SK-N-SH (cell line): Measurements from ENCODE around the gene APLP1. TPM values are rescaled to one million over a fixed set of nuclear protein-coding genes. Genes with fewer than 3 reads are reported as not detected.
A peak's percentile ranks its signal among the peaks of the same experiment; 100 is the strongest.

Source experiments
- CTCF ChIA-PET: fragments of 300-600, 350-600 bp; formaldehyde crosslinking; extraction: SDS; loops from one replicate; lab custom pipeline; 2021; lab: Yijun Ruan, JAX
- POLR2A ChIA-PET: fragments of 350-600 bp; sonication (Branson Sonifier 250); formaldehyde crosslinking; extraction: SDS; loops from one replicate; lab custom pipeline; 2020; ENCODE audit warnings: antibody characterized with exemption, inconsistent platforms; lab: Yijun Ruan, JAX
- DNase-seq: peaks from one replicate; pipeline ENCODE4 v3.0.0; 2012
- H2AFZ ChIP-seq: fragments of 200-600 bp; sonication (generic); 2 replicates; pipeline ENCODE4 v1.8.1; 2016; ENCODE audit warnings: antibody characterized with exemption, mild to moderate bottlenecking, low read depth
- H3F3A ChIP-seq: fragments of 200-600 bp; sonication (generic); replicated peaks from 2 replicates; pipeline ENCODE3; 2016; ENCODE audit warnings: antibody characterized with exemption, mild to moderate bottlenecking; ENCODE audit not compliant: insufficient read depth
- H3K27ac ChIP-seq, 2 experiments: fragments of 200-500 bp in 1 of 2; fragments of 200-600 bp in 1 of 2; sonication (Bioruptor generic) in 1 of 2; sonication (generic), shearing (Covaris generic) in 1 of 2; 2 replicates each; pipeline versions ENCODE4 v1.5.1 to v1.6.1; 2014 to 2016; ENCODE audit warnings: low read depth in 2 of 2, inconsistent platforms in 1 of 2, low read length in 1 of 2, mild to moderate bottlenecking in 1 of 2, mixed read lengths in 1 of 2
- H3K27me3 ChIP-seq: fragments of 200-600 bp; sonication (generic), shearing (Covaris generic); 2 replicates; pipeline ENCODE4 v1.6.1; 2016; ENCODE audit warnings: mixed run types; ENCODE audit not compliant: insufficient read depth
- H3K36me3 ChIP-seq, 2 experiments: fragments of 200-500 bp in 1 of 2; fragments of 200-600 bp in 1 of 2; sonication (Bioruptor generic) in 1 of 2; sonication (generic) in 1 of 2; replicated peaks in 1 of 2; 2 replicates each; pipeline versions ENCODE3 to v1.5.1; 2014 to 2016; ENCODE audit warnings: low read length in 1 of 2, mild to moderate bottlenecking in 1 of 2; ENCODE audit not compliant: insufficient read depth in 2 of 2, control insufficient read depth in 1 of 2
- H3K4me1 ChIP-seq, 2 experiments: fragments of 200-500 bp in 1 of 2; fragments of 200-600 bp in 1 of 2; sonication (Bioruptor generic) in 1 of 2; sonication (generic), shearing (Covaris generic) in 1 of 2; 2 replicates each; pipeline versions ENCODE4 v1.5.1 to v1.6.1; 2014 to 2016; ENCODE audit warnings: low read depth in 1 of 2, low read length in 1 of 2, mixed run types in 1 of 2; ENCODE audit not compliant: insufficient read depth in 2 of 2, control insufficient read depth in 1 of 2
- H3K4me2 ChIP-seq: fragments of 200-600 bp; sonication (generic), shearing (Covaris generic); 2 replicates; pipeline ENCODE4 v1.6.1; 2017; ENCODE audit warnings: mixed run types
- H3K4me3 ChIP-seq, 2 experiments: fragments of 200-500 bp in 1 of 2; fragments of 200-600 bp in 1 of 2; sonication (Bioruptor generic) in 1 of 2; sonication (generic), shearing (Covaris generic) in 1 of 2; 2 replicates each; pipeline versions ENCODE4 v1.5.1 to v1.8.1; 2014 to 2016; ENCODE audit warnings: low read depth in 2 of 2, inconsistent platforms in 1 of 2, low read length in 1 of 2, mild to moderate bottlenecking in 1 of 2, mixed read lengths in 1 of 2, moderate library complexity in 1 of 2
- H3K79me2 ChIP-seq: fragments of 200-600 bp; sonication (generic); 2 replicates; pipeline ENCODE4 v1.8.1; 2017; ENCODE audit warnings: mild to moderate bottlenecking; ENCODE audit not compliant: insufficient read depth
- H3K9ac ChIP-seq: fragments of 200-600 bp; sonication (generic); 2 replicates; pipeline ENCODE4 v1.6.1; 2017; ENCODE audit warnings: mixed run types
- H3K9me2 ChIP-seq: fragments of 200-600 bp; sonication (generic); 2 replicates; pipeline ENCODE4 v1.6.1; 2017; ENCODE audit warnings: mixed run types
- H3K9me3 ChIP-seq: fragments of 200-600 bp; sonication (generic); 2 replicates; pipeline ENCODE4 v1.6.1; 2017; ENCODE audit warnings: mixed run types, mild to moderate bottlenecking, moderate library complexity
- H4K20me1 ChIP-seq: fragments of 200-600 bp; sonication (generic); 2 replicates; pipeline ENCODE4 v1.6.1; 2017; ENCODE audit warnings: mild to moderate bottlenecking, mixed run types; ENCODE audit not compliant: insufficient read depth
- CHD2 ChIP-seq: fragments of 150-350 bp; IDR thresholded peaks from 2 replicates; pipeline ENCODE4 v1.6.1; 2018; ENCODE audit warnings: low read length; ENCODE audit not compliant: partially characterized antibody
- EZH2phosphoT487 ChIP-seq: fragments of 200-600 bp; sonication (generic); IDR thresholded peaks from 2 replicates; pipeline ENCODE4 v1.6.1; 2017; ENCODE audit warnings: low read depth, mixed run types, mild to moderate bottlenecking, antibody characterized with exemption, moderate library complexity, borderline replicate concordance
- FOXM1 ChIP-seq: IDR thresholded peaks from 2 replicates; pipeline ENCODE4 v1.4.0; 2012; ENCODE audit warnings: low read depth, mild to moderate bottlenecking
- GATA2 ChIP-seq: sonication (generic); formaldehyde crosslinking; IDR thresholded peaks from 2 replicates; pipeline ENCODE4 v1.5.0; 2020; ENCODE audit warnings: mild to moderate bottlenecking, missing genetic modification reagents
- JUND ChIP-seq: IDR thresholded peaks from 2 replicates; pipeline ENCODE4 v1.4.0; 2012
- NFIC ChIP-seq: IDR thresholded peaks from 2 replicates; pipeline ENCODE4 v1.4.0; 2012; ENCODE audit warnings: borderline replicate concordance
- NRF1 ChIP-seq: IDR thresholded peaks from 2 replicates; pipeline ENCODE4 v1.6.1; 2012; ENCODE audit warnings: low read depth, mild to moderate bottlenecking, low read length
- PBX3 ChIP-seq: IDR thresholded peaks from 2 replicates; pipeline ENCODE4; 2012
- RAD21 ChIP-seq: IDR thresholded peaks from 2 replicates; pipeline ENCODE4 v1.6.1; 2012; ENCODE audit warnings: mild to moderate bottlenecking, low read length
- REST ChIP-seq: IDR thresholded peaks from 2 replicates; pipeline ENCODE4 v1.6.1; 2012; ENCODE audit warnings: mild to moderate bottlenecking, low read depth, low read length, moderate library complexity
- SIN3A ChIP-seq: IDR thresholded peaks from 2 replicates; pipeline ENCODE4 v1.6.1; 2012; ENCODE audit warnings: low read depth, mild to moderate bottlenecking, low read length, moderate library complexity, borderline replicate concordance
- TAF1 ChIP-seq: IDR thresholded peaks from 2 replicates; pipeline ENCODE4 v1.6.1; 2012; ENCODE audit warnings: low read depth, mild to moderate bottlenecking, low read length, moderate library complexity, borderline replicate concordance
- ZBTB33 ChIP-seq: IDR thresholded peaks from 2 replicates; pipeline ENCODE4 v1.4.0; 2012; ENCODE audit warnings: low read depth, borderline replicate concordance
- WGBS: methylation state at CpG from one replicate; pipeline ENCODE4 v1.1.6; 2017; ENCODE audit warnings: low lambda C conversion rate; 5-methylcytosine and 5-hydroxymethylcytosine counted together
- polyA plus RNA-seq, 3 experiments: library from polyadenylated mRNA; depleted of rRNA; stranded (reverse); fragments of >200 nt; gene quantifications; 2 replicates each; pipeline ENCODE4 v1.2.3, GENCODE V29; 2012
- TF ChIP-seq, protein P1 (sequence below): fragments of 200-600 bp; sonication (generic); IDR thresholded peaks from 2 replicates; pipeline ENCODE4 v1.6.1; 2017; ENCODE audit warnings: antibody characterized with exemption, mild to moderate bottlenecking, moderate library complexity

APLP1 gene
- polyA plus RNA-seq (2012; rRNA removed) = 31.8 and 66.7 TPM in 2 replicates
- polyA plus RNA-seq (2012; cell fraction: cytosol; rRNA removed) = 22.4 and 36.2 TPM in 2 replicates
- polyA plus RNA-seq (2012; cell fraction: nucleus; rRNA removed) = 41.1 and 43.6 TPM in 2 replicates

GRCh38 chr19:35868172-35868822 lies at the start of gene APLP1:
TSS of gene APLP1 (plus strand) at chr19:35868574. CDS start at chr19:35868637, 63 bp downstream.
- Histone ChIP-seq H3K9me2 (no peaks in the 10 kb centered on the region), H3K9me3 (no peaks in the 10 kb centered on the region), H3K4me1 (peaks cover 7 to 11% of the 10 kb centered on the region in 2 experiments; a peak in 2 of 4 replicates), H3K9ac (no peak within 1 kb of the TSS), H3K79me2 (no peaks in the 10 kb centered on the region), H3K27ac (peak within 1 kb of the TSS in 1 of 2 experiments; percentile 75; a peak in 2 of 4 replicates), H3K27me3 (no peaks in the 10 kb centered on the region), H4K20me1 (no peaks in the 10 kb centered on the region), H3K4me3 (peak within 1 kb of the TSS; percentile 52 to 60), H2AFZ (peak within 1 kb of the TSS; percentile 76; the same call in 1 of the 2 replicates), H3K4me2 (peak within 1 kb of the TSS; percentile 96), H3K36me3 (no peaks in the 10 kb centered on the region), H3F3A (no peaks in the 10 kb centered on the region)
- under 1% methylated on average over 23 of the region's 60 CpGs for WGBS
- ChIA-PET CTCF (interaction anchor here (0.9 to 4.2 kb wide), 3 partner anchors 13 to 63 kb away, joined by 3 to 18 read pairs (median 4); partner anchors contain the start of gene NFKBID), POLR2A (interaction anchor here (0.7 to 1.4 kb wide), 6 partner anchors 14 to 186 kb away, joined by 3 to 7 read pairs (median 4); partner anchors contain the start of genes LIN37 and THAP8)
- no peak for TF ChIP-seq ZBTB33
- TF ChIP-seq NRF1 = peak; percentile 64
- peak; percentile 92 for DNase-seq

DNA sequence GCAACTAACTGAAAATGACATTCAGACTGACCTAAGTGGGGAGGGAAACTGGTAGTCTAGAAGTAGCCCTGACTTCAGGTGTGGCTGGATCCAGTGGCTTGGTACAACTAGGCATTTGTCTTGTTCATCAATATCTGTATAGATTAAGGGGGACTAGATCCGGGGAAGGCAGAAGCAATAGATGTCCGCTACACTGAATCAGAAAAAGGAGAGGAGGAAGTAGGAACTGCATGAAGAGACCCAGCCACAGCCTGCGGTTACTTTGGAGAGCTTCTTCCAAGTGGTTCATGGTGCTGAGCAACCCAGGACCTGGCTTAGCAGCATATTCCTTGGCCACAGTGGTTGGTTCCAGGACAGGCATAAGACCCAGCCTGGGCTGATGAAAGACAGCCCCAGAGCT lies 45.8 kb upstream of the APLP1 start:
- 18% methylated on average over 3 of the region's 3 CpGs for WGBS
- ChIA-PET POLR2A (no interaction called here), CTCF (interaction anchor here (1.3 kb wide), 1 partner anchor 59 kb away, joined by 3 read pairs; no protein-coding TSS in a partner anchor)
- Histone ChIP-seq H3K4me3 (no peak overlapping the region), H3K4me1 (no peaks in the 10 kb centered on the region), H3K9ac (no peak overlapping the region), H4K20me1 (no peaks in the 10 kb centered on the region), H3K27ac (no peak overlapping the region), H3F3A (peaks cover 4% of the 10 kb centered on the region), H3K9me2 (no peaks in the 10 kb centered on the region), H3K4me2 (no peak overlapping the region), H3K9me3 (no peaks in the 10 kb centered on the region), H3K36me3 (no peaks in the 10 kb centered on the region), H3K27me3 (peaks cover 5% of the 10 kb centered on the region; the same call in 1 of the 2 replicates), H2AFZ (no peak overlapping the region), H3K79me2 (no peaks in the 10 kb centered on the region)
- DNase-seq = no peak
- no peak for TF ChIP-seq TAF1
- no peak for TF ChIP-seq FOXM1
- TF ChIP-seq JUND = no peak
- no peak for TF ChIP-seq SIN3A
- TF ChIP-seq EZH2phosphoT487 = no peak
- no peak for TF ChIP-seq PBX3
- TF ChIP-seq CHD2 = no peak
- TF ChIP-seq GATA2 (CRISPR knock-in tag) = no peak
- TF ChIP-seq ZBTB33 = no peak
- TF ChIP-seq RAD21 = no peak
- no peak for TF ChIP-seq NFIC
- no peak for TF ChIP-seq REST
- TF ChIP-seq, protein P1, sequence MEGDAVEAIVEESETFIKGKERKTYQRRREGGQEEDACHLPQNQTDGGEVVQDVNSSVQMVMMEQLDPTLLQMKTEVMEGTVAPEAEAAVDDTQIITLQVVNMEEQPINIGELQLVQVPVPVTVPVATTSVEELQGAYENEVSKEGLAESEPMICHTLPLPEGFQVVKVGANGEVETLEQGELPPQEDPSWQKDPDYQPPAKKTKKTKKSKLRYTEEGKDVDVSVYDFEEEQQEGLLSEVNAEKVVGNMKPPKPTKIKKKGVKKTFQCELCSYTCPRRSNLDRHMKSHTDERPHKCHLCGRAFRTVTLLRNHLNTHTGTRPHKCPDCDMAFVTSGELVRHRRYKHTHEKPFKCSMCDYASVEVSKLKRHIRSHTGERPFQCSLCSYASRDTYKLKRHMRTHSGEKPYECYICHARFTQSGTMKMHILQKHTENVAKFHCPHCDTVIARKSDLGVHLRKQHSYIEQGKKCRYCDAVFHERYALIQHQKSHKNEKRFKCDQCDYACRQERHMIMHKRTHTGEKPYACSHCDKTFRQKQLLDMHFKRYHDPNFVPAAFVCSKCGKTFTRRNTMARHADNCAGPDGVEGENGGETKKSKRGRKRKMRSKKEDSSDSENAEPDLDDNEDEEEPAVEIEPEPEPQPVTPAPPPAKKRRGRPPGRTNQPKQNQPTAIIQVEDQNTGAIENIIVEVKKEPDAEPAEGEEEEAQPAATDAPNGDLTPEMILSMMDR = no peak
